Activated CD4-positive, alpha-beta T cell treated with anti-CD3 and anti-CD28 coated beads, Interleukin-2, amount 50 U/mL, for 48 hours (primary cell): Measurements from ENCODE around the gene SULT1C2.

Experiments used
- DNase-seq, 2 experiments: peaks; one replicate each; pipeline ENCODE4 v3.0.0-alpha.2; 2020

The SULT1C2 gene

DNA sequence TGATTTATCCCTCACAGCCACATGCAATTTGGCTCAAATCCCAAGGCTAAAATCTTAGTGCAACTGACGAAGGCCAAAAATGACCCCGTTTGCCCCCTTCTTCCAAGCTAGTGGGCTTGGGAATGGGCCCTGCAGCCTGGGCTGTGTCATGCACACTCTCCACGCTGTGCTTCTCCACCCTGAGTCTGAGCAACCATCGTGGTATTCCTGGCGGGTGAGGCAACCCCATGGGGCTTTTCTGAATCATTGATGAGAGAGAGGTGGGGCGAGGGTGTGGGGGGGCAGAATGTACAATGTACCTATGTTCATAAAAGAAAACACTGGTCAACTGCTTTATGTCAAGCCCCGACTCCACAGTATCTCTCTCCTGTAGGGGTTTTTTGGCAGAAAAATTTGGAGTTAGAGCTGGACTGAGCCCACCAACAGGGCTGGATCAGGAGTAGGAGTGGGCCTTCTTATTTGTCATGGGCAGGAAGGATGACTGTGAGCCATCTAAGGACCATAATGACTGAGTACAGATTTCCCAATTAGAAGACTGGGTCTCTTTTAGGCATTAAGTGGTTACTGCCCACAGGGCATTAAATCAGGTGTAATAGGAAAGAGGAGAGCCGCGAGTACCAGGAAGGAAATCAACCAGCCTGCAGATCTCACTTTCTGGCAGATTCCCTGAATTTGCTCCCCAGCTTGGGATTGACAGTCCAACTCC lies 8.9 kb downstream of the SULT1C2 start:
- no peak for DNase-seq

GRCh38 chr2:108301558-108301957 lies 12.9 kb downstream of the SULT1C2 start:
- DNase-seq = no peak

DNA sequence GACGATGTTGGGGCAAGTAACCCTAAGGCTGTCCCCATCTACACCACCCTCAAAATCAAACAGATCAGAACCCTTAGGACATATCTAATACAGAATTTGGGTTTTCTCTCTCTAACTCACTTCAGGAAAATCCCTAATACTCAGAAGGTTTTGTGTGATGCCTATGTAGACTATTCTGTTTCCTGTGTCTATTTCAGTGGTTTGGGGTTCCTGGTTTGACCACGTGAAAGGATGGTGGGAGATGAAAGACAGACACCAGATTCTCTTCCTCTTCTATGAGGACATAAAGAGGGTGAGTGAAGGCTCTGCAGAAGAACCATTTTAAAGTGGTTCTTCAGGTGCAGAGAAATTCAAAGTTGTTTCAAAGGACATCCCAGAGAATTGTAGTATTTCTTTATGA lies 16.3 kb downstream of the SULT1C2 start:
- no peak for DNase-seq

DNA sequence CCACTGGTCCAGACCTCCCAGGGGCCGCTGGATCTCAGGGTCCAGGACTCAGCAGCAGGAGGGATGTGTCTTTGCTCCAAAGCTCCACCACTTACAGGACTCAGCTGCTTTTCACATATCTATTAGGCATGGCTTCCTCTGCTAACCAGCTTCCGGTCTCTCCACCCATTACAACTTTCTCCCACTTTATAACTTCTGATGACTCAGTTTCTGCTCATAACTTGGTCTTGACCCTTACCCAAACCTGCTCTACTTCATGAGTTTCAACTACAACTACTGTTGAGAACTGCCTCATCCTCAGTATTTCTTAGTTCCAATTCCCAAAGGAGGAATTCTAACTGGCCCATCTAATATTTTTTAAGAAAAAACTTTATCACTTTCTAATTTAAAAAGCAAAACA lies 17.2 kb downstream of the SULT1C2 start:
- DNase-seq = no peak

DNA sequence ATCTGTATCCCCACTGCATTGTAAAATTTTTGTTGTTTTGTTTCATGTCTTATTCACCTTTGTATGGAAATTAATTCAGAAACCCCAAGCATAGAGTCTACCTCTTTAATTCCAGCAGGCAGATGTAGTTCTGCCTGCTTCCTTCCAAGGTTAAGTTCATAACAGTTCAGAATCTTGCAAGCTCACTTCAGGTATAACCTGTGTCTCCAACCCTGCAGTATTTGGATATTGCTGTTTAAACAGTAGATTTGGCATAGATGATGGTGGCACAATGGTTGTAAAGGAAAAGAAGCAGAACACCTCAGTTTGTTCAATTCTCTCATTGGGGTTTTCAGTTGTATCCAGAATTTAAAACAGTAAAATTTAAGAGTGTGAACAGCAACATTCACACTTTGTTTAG lies 21.2 kb downstream of the SULT1C2 start:
- no peak for DNase-seq

GRCh38 chr2:108314586-108315296 lies 26.0 kb downstream of the SULT1C2 start:
- no peak for DNase-seq

GRCh38 chr2:108315444-108315934 lies 26.8 kb downstream of the SULT1C2 start:
- DNase-seq = no peak

DNA sequence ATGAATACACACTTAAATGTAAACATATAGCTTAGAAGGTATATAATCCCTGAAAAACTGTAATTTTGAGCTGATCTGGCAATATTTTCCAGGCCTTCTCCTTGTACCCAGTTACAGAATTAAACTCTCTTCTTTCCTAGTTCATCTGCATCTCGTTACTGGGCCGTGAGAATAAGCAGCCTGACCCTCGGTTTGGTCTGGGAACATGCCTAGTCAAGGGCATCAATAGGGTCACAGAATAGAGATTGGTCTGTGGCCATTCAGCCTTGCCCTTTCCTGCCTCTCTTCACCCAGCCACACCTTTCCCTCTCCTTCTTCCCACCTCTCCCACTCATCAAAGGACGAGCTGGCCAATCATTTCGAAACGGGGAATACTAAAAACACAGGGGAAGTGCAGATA lies 27.3 kb downstream of the SULT1C2 start:
- no peak for DNase-seq

- DNase-seq = no peak
Measured at GRCh38 chr2:108316461-108317258, 28.0 kb downstream of the SULT1C2 start.

DNA sequence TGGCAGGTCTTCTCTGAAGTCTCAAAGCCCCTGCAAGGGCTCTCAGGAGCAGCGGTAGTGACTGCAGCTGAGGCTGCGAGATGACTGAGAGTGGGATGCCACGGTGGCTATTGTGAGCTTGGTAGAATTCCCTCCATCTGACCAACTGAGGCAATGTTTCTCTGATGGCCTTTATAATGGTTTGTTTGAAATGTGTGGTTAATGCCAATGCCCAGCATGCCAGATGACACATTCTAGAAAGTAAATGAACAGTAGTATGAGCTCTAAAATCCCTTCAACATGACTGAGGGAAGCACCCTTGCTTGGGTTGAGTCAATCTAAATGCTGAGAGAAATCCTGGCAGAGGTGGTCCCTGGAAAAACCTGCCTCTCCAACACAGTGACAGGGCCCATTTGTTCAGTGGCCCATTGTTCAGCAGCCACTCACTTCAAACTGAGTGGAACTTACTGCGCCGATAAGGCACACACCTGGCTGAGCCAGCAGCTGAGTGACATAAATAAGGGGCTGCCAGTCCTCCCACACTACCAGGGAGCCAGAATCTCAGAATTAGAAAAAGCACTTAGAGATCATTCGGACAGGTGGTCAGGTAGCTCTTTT lies 31.7 kb downstream of the SULT1C2 start:
- DNase-seq = no peak

GRCh38 chr2:108323619-108324018 lies 34.9 kb downstream of the SULT1C2 start:
- DNase-seq = no peak

- DNase-seq = no peak
Measured at GRCh38 chr2:108324531-108325255, 36.0 kb downstream of the SULT1C2 start.

DNA sequence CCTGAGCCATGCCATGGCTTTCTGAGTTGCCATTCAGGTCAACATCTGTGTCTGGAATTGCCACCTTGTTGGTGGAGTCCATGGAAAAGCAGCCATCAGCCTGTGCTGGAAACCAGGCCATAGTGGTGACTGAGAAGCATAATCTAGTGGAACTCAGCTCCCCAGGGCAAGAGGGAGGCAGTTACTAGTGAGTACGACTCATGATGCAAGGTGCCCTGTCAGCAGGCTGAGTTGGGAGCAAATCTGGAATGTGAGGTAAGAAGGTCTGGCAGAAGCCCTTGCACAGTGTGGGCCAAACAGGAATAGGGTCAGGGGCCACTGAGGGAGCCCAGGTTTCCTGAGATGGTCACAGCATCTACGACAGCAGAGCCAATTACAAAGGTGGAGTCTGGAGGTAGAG lies 37.1 kb downstream of the SULT1C2 start:
- DNase-seq = no peak

- no peak for DNase-seq
Measured at GRCh38 chr2:108329771-108330170, 41.1 kb downstream of the SULT1C2 start.

DNA sequence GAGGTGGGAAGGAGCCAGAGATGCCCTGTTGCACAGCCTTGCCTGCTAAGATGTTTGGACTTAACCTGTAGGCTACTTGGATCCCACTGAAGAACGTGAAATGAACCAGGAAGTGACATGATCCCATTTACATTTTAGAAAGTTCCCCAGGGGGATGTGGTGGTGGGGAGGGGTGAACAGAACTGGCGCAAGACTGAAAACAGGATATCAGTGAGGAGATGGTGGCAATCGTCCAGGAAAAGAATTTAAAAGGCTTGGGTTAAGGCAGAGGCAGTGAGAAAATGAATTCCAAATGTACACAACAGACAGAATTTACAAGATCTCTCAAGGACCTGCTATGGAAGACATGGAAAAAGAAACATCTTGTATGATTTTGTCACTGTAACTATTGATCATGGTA lies 42.3 kb downstream of the SULT1C2 start:
- no peak for DNase-seq

DNA sequence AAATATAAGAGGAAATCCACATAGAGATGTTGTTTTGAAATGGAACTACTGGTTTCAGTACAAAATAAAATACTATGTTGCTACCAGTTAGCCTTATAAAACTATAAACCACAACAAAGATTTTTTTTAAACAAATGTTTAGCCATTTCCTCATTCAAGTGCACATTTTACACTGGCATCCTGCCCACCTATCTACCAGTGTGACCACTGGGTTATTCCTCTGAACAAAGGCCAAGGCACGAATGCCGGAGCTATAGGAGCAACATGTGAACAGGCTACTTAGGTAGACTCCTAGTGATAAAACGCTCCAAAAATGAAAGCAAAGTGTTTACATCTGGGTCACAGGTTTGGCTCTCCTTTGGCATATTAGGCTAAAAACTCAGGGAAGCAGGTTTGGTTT lies 57.3 kb downstream of the SULT1C2 start:
- no peak for DNase-seq

DNA sequence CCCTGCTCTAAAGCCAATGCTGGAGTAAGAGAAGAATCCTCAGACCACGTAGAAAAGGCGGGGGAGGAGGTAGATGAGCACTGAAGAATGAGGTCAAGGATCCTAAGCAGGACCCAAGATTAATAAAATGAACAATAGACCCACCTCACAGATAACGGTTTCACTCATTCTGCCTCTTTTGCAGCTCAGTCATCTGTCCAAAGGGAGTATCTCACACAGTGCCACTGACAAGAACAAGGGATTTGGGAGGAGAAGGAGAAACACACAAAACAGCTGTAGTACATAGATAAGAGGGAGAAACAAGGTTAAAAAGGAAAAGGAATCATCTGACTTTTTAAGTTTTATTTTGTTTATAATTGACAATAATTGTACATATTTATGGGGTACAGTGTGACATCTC lies 58.1 kb downstream of the SULT1C2 start:
- DNase-seq = no peak

- no peak for DNase-seq
Measured at GRCh38 chr2:108347786-108348185, 59.1 kb downstream of the SULT1C2 start.

DNA sequence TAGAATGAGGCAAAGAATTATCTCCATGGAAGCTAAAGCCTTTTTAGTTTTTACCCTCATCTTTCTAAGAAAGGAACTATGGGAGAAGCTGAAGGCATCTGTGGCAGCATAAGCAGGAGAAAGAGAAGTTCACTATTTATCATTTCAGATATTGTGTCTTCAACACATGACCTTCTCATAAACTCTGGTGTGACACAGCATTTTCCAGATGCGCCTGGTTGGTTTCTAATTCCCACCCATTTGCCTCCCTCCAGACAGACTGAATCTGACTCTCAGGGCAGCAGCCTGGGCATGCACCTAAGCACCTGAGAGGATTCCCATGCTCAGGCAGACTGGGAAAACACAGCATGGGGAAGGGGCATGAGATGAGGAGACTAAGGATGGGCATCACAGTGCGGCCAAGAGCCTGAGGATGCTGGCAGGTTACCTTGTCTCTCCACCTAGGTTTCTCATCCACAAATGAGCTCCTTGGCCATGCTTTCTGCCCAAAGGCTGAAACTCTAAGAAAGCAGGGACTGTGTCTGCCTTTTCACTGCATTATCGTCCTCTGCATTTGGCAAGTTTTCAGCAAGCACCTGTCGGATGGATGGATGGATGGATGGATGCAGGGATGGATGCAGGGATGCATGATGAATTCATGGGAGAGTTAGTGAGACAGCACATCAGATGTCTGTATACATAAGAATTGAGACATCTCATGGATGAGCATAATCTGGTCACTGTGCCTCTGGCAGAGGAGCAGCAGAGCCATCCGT lies 60.3 kb downstream of the SULT1C2 start:
- DNase-seq = no peak

- DNase-seq = no peak
Measured at GRCh38 chr2:108349571-108349928, 60.9 kb downstream of the SULT1C2 start.

GRCh38 chr2:108351889-108352288 lies 63.2 kb downstream of the SULT1C2 start:
- DNase-seq = no peak

- no peak for DNase-seq
Measured at GRCh38 chr2:108354136-108354535, 65.4 kb downstream of the SULT1C2 start.
